Panc1 (cell line): ENCODE measurements around the gene INSYN2B. TPM values are rescaled to one million over a fixed set of nuclear protein-coding genes. Genes with fewer than 3 reads are reported as not detected.

ENCODE experiments used
- ATAC-seq: fragments of 200-7000 bp; cut with Tn5 transposase; 2 replicates; pipeline ENCODE4 v1.9.1; 2020; ENCODE audit warnings: mild to moderate bottlenecking, moderate library complexity
- BruUV-seq: library from RNA; stranded (reverse); fragments of 400-500 nt; replicated peaks from 2 replicates; lab custom pipeline; 2021; lab: Mats Ljungman, UMichigan
- CTCF ChIA-PET: fragments of 300-600 bp; sonication (Branson Sonifier 250); formaldehyde crosslinking; loops from one replicate; lab custom pipeline; 2022; ENCODE audit warnings: antibody characterized with exemption; lab: Charles Lee
- POLR2A ChIA-PET: fragments of 300-600 bp; sonication (Branson Sonifier 250); formaldehyde crosslinking; loops from one replicate; lab custom pipeline; 2022; ENCODE audit warnings: antibody characterized with exemption; lab: Charles Lee
- DNase-seq: peaks from one replicate; pipeline ENCODE4 v3.0.0-alpha.2; 2010; ENCODE audit warnings: low read depth, low spot score
- H3K27ac ChIP-seq: 2 replicates; pipeline ENCODE4 v1.5.1; 2011; ENCODE audit warnings: mild to moderate bottlenecking, low read length, inconsistent platforms
- H3K27me3 ChIP-seq: fragments of 200-500 bp; sonication (Bioruptor generic); 2 replicates; pipeline ENCODE4 v1.6.0; 2014; ENCODE audit warnings: low read length, inconsistent platforms; ENCODE audit not compliant: control insufficient read depth, insufficient read depth
- H3K36me3 ChIP-seq: fragments of 200-500 bp; sonication (Bioruptor generic); 2 replicates; pipeline ENCODE4 v1.5.1; 2014; ENCODE audit warnings: inconsistent platforms, mild to moderate bottlenecking, low read length, moderate library complexity; ENCODE audit not compliant: control insufficient read depth, insufficient read depth
- H3K4me1 ChIP-seq: 2 replicates; pipeline ENCODE4 v1.5.1; 2011; ENCODE audit warnings: inconsistent platforms, mild to moderate bottlenecking, low read length, moderate library complexity; ENCODE audit not compliant: control insufficient read depth, insufficient read depth
- H3K4me3 ChIP-seq, 2 experiments: 2 replicates each; pipeline ENCODE4 v1.5.1; 2011 to 2012; ENCODE audit warnings: low read depth in 2 of 2, low read length in 2 of 2, mild to moderate bottlenecking in 2 of 2, inconsistent platforms in 1 of 2, moderate library complexity in 1 of 2
- H3K9me3 ChIP-seq: fragments of 200-500 bp; sonication (Bioruptor generic); 2 replicates; pipeline ENCODE4 v1.5.1; 2014; ENCODE audit warnings: low read depth, mild to moderate bottlenecking, inconsistent platforms, low read length, moderate library complexity; ENCODE audit not compliant: control insufficient read depth, insufficient read depth
- CTCF ChIP-seq: fragments of 450-650 bp; IDR thresholded peaks from 2 replicates; pipeline ENCODE4 v1.5.1; 2017; ENCODE audit warnings: mild to moderate bottlenecking
- POLR2AphosphoS5 ChIP-seq: IDR thresholded peaks from 2 replicates; pipeline ENCODE4 v1.6.1; 2012; ENCODE audit warnings: mild to moderate bottlenecking, low read depth, low read length, moderate library complexity
- SIN3A ChIP-seq: IDR thresholded peaks from 2 replicates; pipeline ENCODE4 v1.6.1; 2012; ENCODE audit warnings: low read depth, mild to moderate bottlenecking, low read length, moderate library complexity, borderline replicate concordance; ENCODE audit not compliant: insufficient read depth
- TCF7L2 ChIP-seq: IDR thresholded peaks from 2 replicates; pipeline ENCODE4 v1.6.1; 2011; ENCODE audit warnings: mild to moderate bottlenecking, low read depth, low read length, inconsistent platforms
- in situ Hi-C: cut with HindIII; loops from 2 replicates; pipeline ENCODE4 v1.10.0; 2016; ENCODE audit warnings: low sequenced_read_pairs, low pct_unique_long_range_greater_than_20kb
- intact Hi-C: fragments of 100-400 bp; cut with micrococcal nuclease; formaldehyde crosslinking; loops from one replicate; pipeline ENCODE4 v1.10.0; 2022; ENCODE audit not compliant: unreplicated experiment
- total RNA-seq: library from RNA; stranded (reverse); gene quantifications from one replicate; pipeline ENCODE4 v1.2.1, GENCODE V29; 2021; ENCODE audit not compliant: unreplicated experiment
- TF ChIP-seq, protein P1 (sequence below), 2 experiments: IDR thresholded peaks; 2 replicates each; pipeline ENCODE4 v1.6.1; 2011 to 2012; ENCODE audit warnings: low read depth in 2 of 2, control low read depth in 1 of 2, low read length in 1 of 2, mild to moderate bottlenecking in 1 of 2, moderate library complexity in 1 of 2; ENCODE audit not compliant: insufficient read depth in 1 of 2

The INSYN2B gene
- total RNA-seq, 1 experiment from 2014 or later, result 0.28 TPM

GRCh38 chr5:169946743-169947295, 33.5 kb downstream of the INSYN2B start:
- DNase-seq, result no peak
- intact Hi-C loops, result no loop called here
- Histone ChIP-seq H3K9me3 (no peaks in the 10 kb centered on the region), H3K27ac (no peak overlapping the region), H3K4me1 (peaks cover 5% of the 10 kb centered on the region; the same call in 1 of the 2 replicates), H3K4me3 (no peak overlapping the region), H3K27me3 (no peaks in the 10 kb centered on the region), H3K36me3 (no peaks in the 10 kb centered on the region)
- ChIA-PET POLR2A (no interaction called here), CTCF (interaction anchor here (0.6 kb wide), 1 partner anchor 25 kb away, joined by 6 read pairs; no protein-coding TSS in a partner anchor)
- in situ Hi-C loops, result no loop called here
- no TSS peak for BruUV-seq
- TF ChIP-seq, protein P1, sequence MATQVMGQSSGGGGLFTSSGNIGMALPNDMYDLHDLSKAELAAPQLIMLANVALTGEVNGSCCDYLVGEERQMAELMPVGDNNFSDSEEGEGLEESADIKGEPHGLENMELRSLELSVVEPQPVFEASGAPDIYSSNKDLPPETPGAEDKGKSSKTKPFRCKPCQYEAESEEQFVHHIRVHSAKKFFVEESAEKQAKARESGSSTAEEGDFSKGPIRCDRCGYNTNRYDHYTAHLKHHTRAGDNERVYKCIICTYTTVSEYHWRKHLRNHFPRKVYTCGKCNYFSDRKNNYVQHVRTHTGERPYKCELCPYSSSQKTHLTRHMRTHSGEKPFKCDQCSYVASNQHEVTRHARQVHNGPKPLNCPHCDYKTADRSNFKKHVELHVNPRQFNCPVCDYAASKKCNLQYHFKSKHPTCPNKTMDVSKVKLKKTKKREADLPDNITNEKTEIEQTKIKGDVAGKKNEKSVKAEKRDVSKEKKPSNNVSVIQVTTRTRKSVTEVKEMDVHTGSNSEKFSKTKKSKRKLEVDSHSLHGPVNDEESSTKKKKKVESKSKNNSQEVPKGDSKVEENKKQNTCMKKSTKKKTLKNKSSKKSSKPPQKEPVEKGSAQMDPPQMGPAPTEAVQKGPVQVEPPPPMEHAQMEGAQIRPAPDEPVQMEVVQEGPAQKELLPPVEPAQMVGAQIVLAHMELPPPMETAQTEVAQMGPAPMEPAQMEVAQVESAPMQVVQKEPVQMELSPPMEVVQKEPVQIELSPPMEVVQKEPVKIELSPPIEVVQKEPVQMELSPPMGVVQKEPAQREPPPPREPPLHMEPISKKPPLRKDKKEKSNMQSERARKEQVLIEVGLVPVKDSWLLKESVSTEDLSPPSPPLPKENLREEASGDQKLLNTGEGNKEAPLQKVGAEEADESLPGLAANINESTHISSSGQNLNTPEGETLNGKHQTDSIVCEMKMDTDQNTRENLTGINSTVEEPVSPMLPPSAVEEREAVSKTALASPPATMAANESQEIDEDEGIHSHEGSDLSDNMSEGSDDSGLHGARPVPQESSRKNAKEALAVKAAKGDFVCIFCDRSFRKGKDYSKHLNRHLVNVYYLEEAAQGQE (IDR thresholded peaks at IDR 0.05; ENCODE audit: insufficient read depth in 1 of 2, low read depth in 2 of 2, low read length in 1 of 2), result no peak
- TF ChIP-seq CTCF, result no peak
- no peak for TF ChIP-seq POLR2AphosphoS5
- TF ChIP-seq TCF7L2, result no peak
- TF ChIP-seq SIN3A, result no peak
- ATAC-seq, result no peak

DNA sequence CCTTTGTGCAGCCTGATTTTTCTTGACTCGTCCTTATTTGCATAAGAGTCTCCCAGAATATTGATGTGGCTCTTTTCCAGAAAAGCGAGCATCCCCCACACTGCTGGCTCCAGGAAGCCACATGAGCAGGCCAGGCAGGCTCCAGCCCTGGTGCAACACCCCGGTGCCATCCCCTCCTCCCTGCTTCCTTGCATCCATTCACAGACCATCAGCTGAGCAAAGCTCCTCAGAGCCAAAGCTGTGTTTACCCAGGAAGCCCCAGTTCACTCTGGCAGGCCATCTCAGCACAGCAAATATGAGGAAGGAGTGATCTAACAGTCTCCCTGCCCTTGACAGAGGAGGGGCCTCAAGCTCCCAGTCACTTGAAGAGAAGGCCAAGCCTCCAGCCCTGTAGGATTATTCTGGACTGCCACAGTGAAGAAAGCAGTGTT, 34.4 kb downstream of the INSYN2B start:
- intact Hi-C loops (no loop called here), in situ Hi-C loops (no loop called here)
- Histone ChIP-seq H3K27ac (no peak overlapping the region), H3K4me1 (peaks cover 5% of the 10 kb centered on the region; the same call in 1 of the 2 replicates), H3K4me3 (no peak overlapping the region), H3K27me3 (no peaks in the 10 kb centered on the region), H3K9me3 (no peaks in the 10 kb centered on the region), H3K36me3 (no peaks in the 10 kb centered on the region)
- ATAC-seq, result no peak
- TF ChIP-seq, protein P1 (IDR thresholded peaks at IDR 0.05; ENCODE audit: insufficient read depth in 1 of 2, low read depth in 2 of 2, low read length in 1 of 2), result no peak
- TF ChIP-seq TCF7L2 (no peak), SIN3A (no peak), POLR2AphosphoS5 (no peak), CTCF (no peak)
- no peak for DNase-seq
- no TSS peak for BruUV-seq
- POLR2A ChIA-PET, result no interaction called here
- CTCF ChIA-PET, result no interaction called here
